Astrocyte (in vitro differentiated cells and primary cell): ENCODE data around the gene MUS81. TPM values are rescaled to one million over a fixed set of nuclear protein-coding genes. Genes with fewer than 3 reads are reported as not detected.

ENCODE experiments used
- DNase-seq: peaks from one replicate; pipeline ENCODE4 v3.0.0-alpha.2; 2010; ENCODE audit warnings: low read depth
- FAIRE-seq: peaks from 2 replicates; lab custom pipeline; 2011; peaks lifted over from hg19 to GRCh38; lab: Jason Lieb, UNC
- H2AFZ ChIP-seq: 2 replicates; pipeline ENCODE4 v1.6.0; 2012; ENCODE audit warnings: low read depth, low read length, inconsistent platforms
- H3K27ac ChIP-seq: 2 replicates; pipeline ENCODE4 v1.5.1; 2011; ENCODE audit warnings: low read depth, low read length, inconsistent platforms
- H3K27me3 ChIP-seq: 2 replicates; pipeline ENCODE4 v1.6.0; 2011; ENCODE audit warnings: low read length, inconsistent platforms; ENCODE audit not compliant: insufficient read depth
- H3K36me3 ChIP-seq: 2 replicates; pipeline ENCODE4 v1.5.1; 2011; ENCODE audit warnings: low read length, inconsistent platforms; ENCODE audit not compliant: insufficient read depth
- H3K4me1 ChIP-seq: 2 replicates; pipeline ENCODE4 v1.5.1; 2011; ENCODE audit warnings: low read length, inconsistent platforms; ENCODE audit not compliant: insufficient read depth
- H3K4me2 ChIP-seq: 2 replicates; pipeline ENCODE4 v1.6.0; 2012; ENCODE audit warnings: low read length, inconsistent platforms
- H3K4me3 ChIP-seq: 2 replicates; pipeline ENCODE4 v1.5.1; 2011; ENCODE audit warnings: low read depth, mild to moderate bottlenecking, low read length, inconsistent platforms; ENCODE audit not compliant: insufficient read depth
- H3K79me2 ChIP-seq: 2 replicates; pipeline ENCODE4 v1.6.0; 2012; ENCODE audit warnings: mild to moderate bottlenecking, low read length, inconsistent platforms; ENCODE audit not compliant: insufficient read depth
- H3K9ac ChIP-seq: 2 replicates; pipeline ENCODE4 v1.6.0; 2012; ENCODE audit warnings: mild to moderate bottlenecking, low read length, inconsistent platforms
- H3K9me3 ChIP-seq: 2 replicates; pipeline ENCODE4 v1.5.1; 2012; ENCODE audit warnings: low read depth, mild to moderate bottlenecking, low read length, inconsistent platforms; ENCODE audit not compliant: insufficient read depth
- H4K20me1 ChIP-seq: 2 replicates; pipeline ENCODE4 v1.6.0; 2012; ENCODE audit warnings: low read length, inconsistent platforms; ENCODE audit not compliant: insufficient read depth
- H3K27ac Mint-ChIP-seq: one replicate; pipeline ENCODE4 v1.8.0; 2021; ENCODE audit warnings: mild to moderate bottlenecking, mixed read lengths; ENCODE audit not compliant: unreplicated experiment
- H3K27me3 Mint-ChIP-seq: one replicate; pipeline ENCODE4 v1.8.0; 2021; ENCODE audit warnings: low read depth, mixed read lengths; ENCODE audit not compliant: unreplicated experiment
- H3K36me3 Mint-ChIP-seq: one replicate; pipeline ENCODE4 v1.8.0; 2021; ENCODE audit warnings: low read depth, mixed read lengths; ENCODE audit not compliant: unreplicated experiment
- H3K4me1 Mint-ChIP-seq: one replicate; pipeline ENCODE4 v1.8.0; 2021; ENCODE audit warnings: low read depth, mixed read lengths; ENCODE audit not compliant: unreplicated experiment
- H3K4me3 Mint-ChIP-seq: one replicate; pipeline ENCODE4 v1.8.0; 2021; ENCODE audit warnings: mild to moderate bottlenecking, moderate library complexity, mixed read lengths; ENCODE audit not compliant: unreplicated experiment
- H3K9me3 Mint-ChIP-seq: one replicate; pipeline ENCODE4 v1.8.0; 2021; ENCODE audit warnings: mild to moderate bottlenecking, mixed read lengths; ENCODE audit not compliant: unreplicated experiment
- CTCF ChIP-seq: IDR thresholded peaks from 2 replicates; pipeline ENCODE4 v1.5.1; 2011; ENCODE audit warnings: low read depth, mild to moderate bottlenecking, inconsistent platforms, low read length, moderate library complexity; ENCODE audit not compliant: insufficient read depth
- EZH2 ChIP-seq: IDR thresholded peaks from 2 replicates; pipeline ENCODE4 v1.6.1; 2012; ENCODE audit warnings: mild to moderate bottlenecking, low read length, inconsistent platforms; ENCODE audit not compliant: insufficient read depth
- total RNA-seq: library from RNA; stranded (reverse); gene quantifications from 2 replicates; pipeline ENCODE4 v1.2.1, GENCODE V29; 2021

MUS81 gene
- total RNA-seq, 1 donor from 2014 or later, result 59.9 TPM

GRCh38 chr11:65857853-65858680 lies 2.2 kb upstream of the MUS81 start, which contains the start of gene CFL1:
Gene CFL1 (minus strand): TSS chr11:65858180. CDS start chr11:65858099, 81 bp downstream.
- Histone ChIP-seq H3K4me3 (peak within 1 kb of the TSS; percentile 98), H3K36me3 (peaks cover 38% of the 10 kb centered on the region), H3K27ac (peak within 1 kb of the TSS; percentile 75), H3K27me3 (no peaks in the 10 kb centered on the region), H2AFZ (peak within 1 kb of the TSS; percentile 7), H3K79me2 (peaks cover 76% of the 10 kb centered on the region), H3K9ac (peak within 1 kb of the TSS; percentile 89), H3K9me3 (no peaks in the 10 kb centered on the region), H3K4me2 (peak within 1 kb of the TSS; percentile 96), H3K4me1 (peaks cover 48% of the 10 kb centered on the region), H4K20me1 (peaks cover 62% of the 10 kb centered on the region)
- Mint-ChIP-seq H3K36me3 (peaks cover 33% of the 10 kb centered on the region), H3K4me3 (peak within 1 kb of the TSS; percentile 99), H3K27me3 (no peaks in the 10 kb centered on the region), H3K9me3 (no peaks in the 10 kb centered on the region), H3K27ac (peak within 1 kb of the TSS; percentile 99), H3K4me1 (peaks cover 39% of the 10 kb centered on the region)
- FAIRE-seq (no peak), DNase-seq (peak; percentile 92)
- TF ChIP-seq EZH2 (no peak), CTCF (no peak)

GRCh38 chr11:65858681-65859087 lies 1.5 kb upstream of the MUS81 start:
- Histone ChIP-seq H3K4me2 (peak overlapping the region; percentile 96), H3K4me1 (peaks cover 48% of the 10 kb centered on the region), H3K36me3 (peaks cover 38% of the 10 kb centered on the region), H3K9ac (peak overlapping the region; percentile 89), H3K4me3 (peak overlapping the region; percentile 98), H3K79me2 (peaks cover 76% of the 10 kb centered on the region), H3K27ac (peak overlapping the region; percentile 65), H2AFZ (peak overlapping the region; percentile 7), H4K20me1 (peaks cover 62% of the 10 kb centered on the region), H3K9me3 (no peaks in the 10 kb centered on the region), H3K27me3 (no peaks in the 10 kb centered on the region)
- peaks cover 38% of the 10 kb centered on the region for H3K4me1 Mint-ChIP-seq
- peaks cover 29% of the 10 kb centered on the region for H3K36me3 Mint-ChIP-seq
- no peaks in the 10 kb centered on the region for H3K9me3 Mint-ChIP-seq
- TF ChIP-seq CTCF (no peak), EZH2 (no peak)
- FAIRE-seq (no peak), DNase-seq (no peak)
- peak overlapping the region; percentile 99 for H3K27ac Mint-ChIP-seq
- H3K27me3 Mint-ChIP-seq, result no peaks in the 10 kb centered on the region
- H3K4me3 Mint-ChIP-seq, result peak overlapping the region; percentile 96
